ENCODE measurements around the gene CROCC2. TPM values are rescaled to one million over a fixed set of nuclear protein-coding genes. Genes with fewer than 3 reads are reported as not detected.

Gene CROCC2
- polyA plus RNA-seq (ENCODE audit: insufficient read length in 4 of 4), result under 1 TPM; 0.03 to 0.09 (median 0.05) TPM

- DNase-seq (ENCODE audit: low read depth in 4 of 4, low spot score in 3 of 4), result no peak
Measured at GRCh38 chr2:240906141-240906910, at the start of gene CROCC2. CROCC2 (plus strand) TSS chr2:240906336; CDS start chr2:240906514, 178 bp downstream.

- no peak for DNase-seq (ENCODE audit: low read depth in 4 of 4, low spot score in 3 of 4)
Measured at GRCh38 chr2:240857039-240858008, 48.8 kb upstream of the CROCC2 start.

GRCh38 chr2:240858321-240858720 is 47.8 kb upstream of the CROCC2 start:
- no peak for DNase-seq (ENCODE audit: low read depth in 4 of 4, low spot score in 3 of 4)

GRCh38 chr2:240858871-240859270 is 47.3 kb upstream of the CROCC2 start:
- DNase-seq (ENCODE audit: low read depth in 4 of 4, low spot score in 3 of 4), result no peak

GRCh38 chr2:240861547-240861946 is 44.6 kb upstream of the CROCC2 start:
- no peak for DNase-seq (ENCODE audit: low read depth in 4 of 4, low spot score in 3 of 4)

- no peak for DNase-seq (ENCODE audit: low read depth in 4 of 4, low spot score in 3 of 4)
Measured at GRCh38 chr2:240864475-240864874, 41.7 kb upstream of the CROCC2 start.

GRCh38 chr2:240865391-240865790 is 40.7 kb upstream of the CROCC2 start:
- DNase-seq (ENCODE audit: low read depth in 4 of 4, low spot score in 3 of 4), result no peak

- DNase-seq (ENCODE audit: low read depth in 4 of 4, low spot score in 3 of 4), result no peak
Measured at GRCh38 chr2:240868286-240869108, 37.6 kb upstream of the CROCC2 start, which contains the start of gene AGXT. AGXT (plus strand) TSS chr2:240868824; CDS start chr2:240868866, 42 bp downstream.

GRCh38 chr2:240869109-240869955 is 36.8 kb upstream of the CROCC2 start:
- no peak for DNase-seq (ENCODE audit: low read depth in 4 of 4, low spot score in 3 of 4)

GRCh38 chr2:240869956-240870875 is 35.9 kb upstream of the CROCC2 start:
- DNase-seq (ENCODE audit: low read depth in 4 of 4, low spot score in 3 of 4), result no peak

- DNase-seq (ENCODE audit: low read depth in 4 of 4, low spot score in 3 of 4), result no peak
Measured at GRCh38 chr2:240871071-240871958, 34.8 kb upstream of the CROCC2 start.

- DNase-seq (ENCODE audit: low read depth in 4 of 4, low spot score in 3 of 4), result no peak
Measured at GRCh38 chr2:240872317-240873097, 33.6 kb upstream of the CROCC2 start.

GRCh38 chr2:240873098-240873788 is 32.9 kb upstream of the CROCC2 start:
- no peak for DNase-seq (ENCODE audit: low read depth in 4 of 4, low spot score in 3 of 4)

GRCh38 chr2:240873805-240874714 is 32.1 kb upstream of the CROCC2 start:
- DNase-seq (ENCODE audit: low read depth in 4 of 4, low spot score in 3 of 4), result no peak

- DNase-seq (ENCODE audit: low read depth in 4 of 4, low spot score in 3 of 4), result no peak
Measured at GRCh38 chr2:240874715-240875227, 31.4 kb upstream of the CROCC2 start.

All from left renal pelvis (tissue), 4 donors.